Natural killer cell (primary cell): Measurements from ENCODE around the gene CCDC127. TPM values are rescaled to one million over a fixed set of nuclear protein-coding genes. Genes with fewer than 3 reads are reported as not detected.

ENCODE experiments used
- ATAC-seq, 3 donors: fragments of 150-1000 bp in 2 of 3; fragments of 200-7000 bp in 1 of 3; cut with Tn5 transposase; 1 replicate in 1 of 3; 2 replicates in 2 of 3; pipeline ENCODE4 v1.10.0; 2021; ENCODE audit warnings: mild to moderate bottlenecking in 2 of 3, moderate library complexity in 2 of 3
- DNase-seq, 2 donors: peaks; one replicate each; pipeline versions ENCODE4 v3.0.0 to v3.0.0-alpha.2; 2013 to 2021; ENCODE audit warnings: mixed read lengths in 1 of 2
- H3K27ac ChIP-seq: one replicate; pipeline ENCODE4 v1.5.1; 2013; ENCODE audit warnings: mild to moderate bottlenecking, low read length
- H3K27me3 ChIP-seq: one replicate; pipeline ENCODE4 v1.6.1; 2013; ENCODE audit warnings: low read length; ENCODE audit not compliant: control insufficient read depth, insufficient read depth
- H3K36me3 ChIP-seq: one replicate; pipeline ENCODE4 v1.6.1; 2013; ENCODE audit warnings: low read length; ENCODE audit not compliant: control insufficient read depth, insufficient read depth
- H3K4me1 ChIP-seq: one replicate; pipeline ENCODE4 v1.6.1; 2013; ENCODE audit warnings: low read length; ENCODE audit not compliant: control insufficient read depth, insufficient read depth
- H3K4me3 ChIP-seq: one replicate; pipeline ENCODE4 v1.5.1; 2013; ENCODE audit warnings: low read length
- H3K9me3 ChIP-seq: one replicate; pipeline ENCODE4 v1.6.1; 2013; ENCODE audit warnings: low read length; ENCODE audit not compliant: control insufficient read depth, insufficient read depth
- H3K27ac Mint-ChIP-seq, 2 donors: one replicate each; pipeline ENCODE4 v1.8.0; 2022; ENCODE audit warnings: mild to moderate bottlenecking in 2 of 2, mixed read lengths in 2 of 2, moderate library complexity in 1 of 2
- H3K27me3 Mint-ChIP-seq, 2 donors: one replicate each; pipeline ENCODE4 v1.8.0; 2022; ENCODE audit warnings: low read depth in 2 of 2, mixed read lengths in 2 of 2
- H3K36me3 Mint-ChIP-seq: one replicate; pipeline ENCODE4 v1.8.0; 2022; ENCODE audit warnings: mixed read lengths
- H3K4me1 Mint-ChIP-seq, 2 donors: one replicate each; pipeline ENCODE4 v1.8.0; 2022; ENCODE audit warnings: mixed read lengths in 2 of 2
- H3K4me3 Mint-ChIP-seq: one replicate; pipeline ENCODE4 v1.8.0; 2022; ENCODE audit warnings: mild to moderate bottlenecking, moderate library complexity, mixed read lengths
- H3K9me3 Mint-ChIP-seq, 2 donors: one replicate each; pipeline ENCODE4 v1.8.0; 2022; ENCODE audit warnings: mixed read lengths in 2 of 2
- CTCF ChIP-seq: fragments of 200-600 bp; IDR thresholded peaks from one replicate; pipeline ENCODE4 v1.8.0; 2022; ENCODE audit warnings: antibody characterized with exemption
- WGBS: methylation state at CpG from one replicate; pipeline ENCODE4 v1.1.7; 2013; ENCODE audit warnings: missing lambda C conversion rate; ENCODE audit not compliant: insufficient coverage; 5-methylcytosine and 5-hydroxymethylcytosine counted together
- intact Hi-C: fragments of 100-400 bp; cut with micrococcal nuclease; formaldehyde crosslinking; loops from one replicate; pipeline ENCODE4 v1.14.2; 2022
- total RNA-seq, 4 donors: library from RNA; stranded (reverse); fragments of 120-200 nt in 1 of 4; gene quantifications; one replicate each; pipeline versions ENCODE4 v1.2.3 to v1.2.4, GENCODE V29; 2013 to 2022

CCDC127 gene
- total RNA-seq, 3 donors from 2014 or later (not counting 1 experiment from before 2014, with no cell fraction given), result 4.4 to 6.2 (median 5.4) TPM

GRCh38 chr5:150746-151145 lies 67.2 kb downstream of the CCDC127 start:
- intact Hi-C loops, result no loop called here
- Histone ChIP-seq H3K4me1 (no peaks in the 10 kb centered on the region), H3K27ac (no peak overlapping the region), H3K4me3 (no peak overlapping the region), H3K9me3 (peaks cover 13% of the 10 kb centered on the region), H3K27me3 (no peaks in the 10 kb centered on the region), H3K36me3 (no peaks in the 10 kb centered on the region)
- 86% methylated on average over 4 of the region's 4 CpGs for WGBS
- Mint-ChIP-seq H3K9me3 (peaks cover 11 to 12% of the 10 kb centered on the region in 2 donors), H3K36me3 (peaks cover 14% of the 10 kb centered on the region), H3K27me3 (peaks cover 5 to 8% of the 10 kb centered on the region in 2 donors), H3K27ac (no peak overlapping the region), H3K4me3 (no peak overlapping the region), H3K4me1 (no peaks in the 10 kb centered on the region)
- ATAC-seq (no peak), DNase-seq (no peak)
- TF ChIP-seq CTCF, result no peak

GRCh38 chr5:149745-150485 lies 68.0 kb downstream of the CCDC127 start:
- WGBS, result 88% methylated on average over 6 of the region's 6 CpGs
- Mint-ChIP-seq H3K27ac (no peak overlapping the region), H3K27me3 (peaks cover 5 to 8% of the 10 kb centered on the region in 2 donors), H3K4me1 (no peaks in the 10 kb centered on the region), H3K36me3 (peaks cover 14% of the 10 kb centered on the region), H3K9me3 (peaks cover 11 to 12% of the 10 kb centered on the region in 2 donors), H3K4me3 (no peak overlapping the region)
- DNase-seq, result no peak
- H3K36me3 ChIP-seq, result no peaks in the 10 kb centered on the region
- H3K4me3 ChIP-seq, result no peak overlapping the region
- H3K4me1 ChIP-seq, result no peaks in the 10 kb centered on the region
- intact Hi-C loops, result no loop called here
- H3K27ac ChIP-seq, result no peak overlapping the region
- TF ChIP-seq CTCF, result no peak
- peaks cover 13% of the 10 kb centered on the region for H3K9me3 ChIP-seq
- ATAC-seq, result no peak
- H3K27me3 ChIP-seq, result no peaks in the 10 kb centered on the region

- intact Hi-C loops, result no loop called here
- TF ChIP-seq CTCF, result no peak
- H3K9me3 ChIP-seq, result peaks cover 13% of the 10 kb centered on the region
- Mint-ChIP-seq H3K27me3 (peaks cover 5 to 8% of the 10 kb centered on the region in 2 donors), H3K36me3 (peaks cover 14% of the 10 kb centered on the region), H3K27ac (no peak overlapping the region), H3K9me3 (peaks cover 11 to 12% of the 10 kb centered on the region in 2 donors), H3K4me1 (no peaks in the 10 kb centered on the region), H3K4me3 (no peak overlapping the region)
- no peak overlapping the region for H3K4me3 ChIP-seq
- H3K4me1 ChIP-seq, result no peaks in the 10 kb centered on the region
- WGBS, result 91% methylated on average over 1 of the region's 1 CpG
- DNase-seq (no peak), ATAC-seq (no peak)
- no peaks in the 10 kb centered on the region for H3K36me3 ChIP-seq
- H3K27me3 ChIP-seq, result no peaks in the 10 kb centered on the region
- H3K27ac ChIP-seq, result no peak overlapping the region
Observed at GRCh38 chr5:147751-148150, 70.2 kb downstream of the CCDC127 start.

Other genes starting within 250 kb of the CCDC127 start
- under 1 TPM in 1 of 3 donors, not detected in 2; 0.07 TPM for gene PLEKHG4B, start 126.0 kb downstream of the CCDC127 start, total RNA-seq
- gene LRRC14B, start 26.7 kb downstream of the CCDC127 start, total RNA-seq, result not detected
- 100 to 1,000 TPM; 173 to 183 (median 173) TPM for gene SDHA, start 167 bp upstream of the CCDC127 start, total RNA-seq
- gene PDCD6, start 53.5 kb upstream of the CCDC127 start, total RNA-seq, result 10 to 100 TPM; 49.6 to 65.6 (median 57.7) TPM
- gene AHRR, start 103.6 kb upstream of the CCDC127 start, total RNA-seq, result 1 to 10 TPM in 2 of 3 donors, under 1 TPM in 1; 0.88 to 1.4 (median 1.2) TPM
- gene EXOC3, start 225.0 kb upstream of the CCDC127 start, total RNA-seq, result 10 to 100 TPM; 89.6 to 99.9 (median 96.3) TPM